ENCODE results near the gene TUBGCP6. TPM values are rescaled to one million over a fixed set of nuclear protein-coding genes. Genes with fewer than 3 reads are reported as not detected.

The TUBGCP6 gene
- total and polyA plus RNA-seq, 11 donors, result 11.6 to 28.8 (median 17.7) TPM

DNA sequence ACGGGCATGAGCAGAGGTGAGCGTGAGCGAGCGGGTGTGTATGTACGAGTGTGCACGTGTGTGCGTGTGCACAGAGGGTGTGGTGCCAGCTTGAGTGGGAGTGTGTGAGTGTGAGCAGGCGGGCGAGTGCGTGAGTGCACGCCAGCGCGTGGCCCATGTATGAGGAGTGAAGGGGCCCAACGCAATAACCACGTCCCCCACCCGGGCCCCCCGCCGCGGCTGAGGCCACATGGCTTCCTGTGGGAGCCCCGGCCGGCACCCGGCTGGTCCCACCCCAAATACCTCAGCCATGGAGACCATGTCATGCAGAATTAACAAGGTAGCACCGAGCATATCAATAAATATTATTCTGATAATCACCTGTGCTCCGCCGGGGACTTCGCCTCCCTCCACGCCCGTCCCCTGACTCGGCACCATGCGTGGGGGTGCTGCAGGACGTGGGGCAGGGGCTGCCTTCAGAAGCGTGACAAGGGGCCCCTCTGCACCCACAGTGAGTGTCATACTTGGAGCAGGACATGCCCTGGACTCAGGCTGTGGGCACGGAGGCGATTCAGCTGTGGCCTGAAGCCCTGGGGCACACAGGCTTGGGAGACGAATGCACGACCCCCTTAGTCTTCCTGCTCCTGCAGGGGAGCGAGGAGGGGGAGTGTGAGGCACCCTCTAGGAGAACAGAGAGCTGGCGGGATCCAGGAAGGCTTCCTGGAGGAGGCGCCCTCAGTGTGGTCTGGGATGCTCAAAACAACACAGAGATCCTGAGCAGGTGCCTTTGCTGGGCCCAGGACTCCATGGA, 64.7 kb downstream of the TUBGCP6 start:
- peak in 2 of 5 donors; percentile 12 to 18 for DNase-seq
- no peak for TF ChIP-seq POLR2A (IDR thresholded peaks at IDR 0.05)
- no peak for TF ChIP-seq CTCF (IDR thresholded peaks at IDR 0.05)
- WGBS, 4 donors, result 77 to 82% (median 80%) methylated on average over 35 to 39 of the region's 39 CpGs
- no peak overlapping the region for H3K27ac ChIP-seq
- no peaks in the 10 kb centered on the region for H3K9me3 ChIP-seq
- no peak overlapping the region for H3K4me3 ChIP-seq
- intact Hi-C loops (cut with DNase I), result loop anchor here in 2 of 10 donors (10.0 kb wide), 2 partner anchors 245 to 255 kb away; no protein-coding TSS in a partner anchor
- no peaks in the 10 kb centered on the region for H3K36me3 ChIP-seq
- H3K4me1 ChIP-seq, result peaks cover 0 to 29% (median 15%) of the 10 kb centered on the region in 12 donors
- H3K27me3 ChIP-seq, result peaks cover 0 to 47% (median 9%) of the 10 kb centered on the region in 9 donors
- ATAC-seq, result no peak

GRCh38 chr22:50178871-50179869, 65.7 kb downstream of the TUBGCP6 start:
- no peak overlapping the region for H3K4me3 ChIP-seq
- no peak for ATAC-seq
- peaks cover 0 to 49% (median 9%) of the 10 kb centered on the region in 9 donors for H3K27me3 ChIP-seq
- H3K36me3 ChIP-seq, result no peaks in the 10 kb centered on the region
- TF ChIP-seq CTCF (IDR thresholded peaks at IDR 0.05) (no peak), POLR2A (IDR thresholded peaks at IDR 0.05) (no peak)
- no peak for DNase-seq
- H3K27ac ChIP-seq, result no peak overlapping the region
- H3K4me1 ChIP-seq, result peaks cover 0 to 19% (median 8%) of the 10 kb centered on the region in 12 donors
- no peaks in the 10 kb centered on the region for H3K9me3 ChIP-seq
- intact Hi-C loops (cut with DNase I), result no loop called here
- WGBS, 4 donors, result 78 to 85% (median 83%) methylated on average over 43 to 64 of the region's 64 CpGs

- Histone ChIP-seq H3K27me3 (peaks cover 0 to 54% (median 9%) of the 10 kb centered on the region in 9 donors), H3K4me1 (peaks cover 0 to 12% (median 1%) of the 10 kb centered on the region in 12 donors), H3K4me3 (no peak overlapping the region), H3K36me3 (no peaks in the 10 kb centered on the region), H3K9me3 (no peaks in the 10 kb centered on the region), H3K27ac (no peak overlapping the region)
- no peak for DNase-seq
- 40 to 66% (median 55%) methylated on average over 11 to 22 of the region's 22 CpGs for WGBS, 4 donors
- no peak for ATAC-seq
- intact Hi-C loops (cut with DNase I), result no loop called here
- TF ChIP-seq CTCF (IDR thresholded peaks at IDR 0.05) (no peak), POLR2A (IDR thresholded peaks at IDR 0.05) (no peak)
Observed at GRCh38 chr22:50178471-50178864, 66.4 kb downstream of the TUBGCP6 start.

Data from heart left ventricle (tissue), 16 donors.